Cerebellar nuclear complex (tissue), 1 donor: ENCODE data around the gene TMC7.

Experiments used
- DNase-seq, 2 experiments: peaks; one replicate each; lab custom pipeline; 2025; lab: John Stamatoyannopoulos, UW

The TMC7 gene

DNA sequence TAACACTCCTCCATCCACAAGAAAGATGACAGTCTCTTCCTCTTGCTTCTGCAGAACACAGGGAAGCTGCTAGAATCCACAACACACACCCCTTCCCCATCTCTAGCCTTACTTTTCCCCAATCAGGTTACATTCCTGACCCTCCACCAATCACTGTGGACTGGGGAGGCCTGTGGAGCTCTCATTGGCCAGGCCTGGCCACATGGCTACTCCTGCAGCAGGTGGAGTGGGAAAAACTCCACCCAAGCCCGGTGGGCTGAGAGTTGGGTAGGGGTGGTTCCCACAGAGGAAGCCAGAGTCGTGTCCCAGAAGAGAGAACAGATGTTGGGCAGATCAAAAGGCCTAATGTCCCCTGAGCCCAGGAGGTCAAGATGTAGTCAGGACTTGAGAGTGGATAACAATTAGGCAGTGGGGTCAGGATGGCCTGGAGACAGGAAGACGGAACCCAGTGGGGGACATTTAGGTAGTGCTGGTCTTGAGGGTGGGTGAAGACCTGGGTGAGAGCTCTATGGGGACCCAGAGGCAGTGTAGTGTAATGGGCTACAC, 105.7 kb downstream of the TMC7 start:
- DNase-seq, result no peak

- no peak for DNase-seq
Measured at GRCh38 chr16:19090916-19091315, 107.2 kb downstream of the TMC7 start.

DNA sequence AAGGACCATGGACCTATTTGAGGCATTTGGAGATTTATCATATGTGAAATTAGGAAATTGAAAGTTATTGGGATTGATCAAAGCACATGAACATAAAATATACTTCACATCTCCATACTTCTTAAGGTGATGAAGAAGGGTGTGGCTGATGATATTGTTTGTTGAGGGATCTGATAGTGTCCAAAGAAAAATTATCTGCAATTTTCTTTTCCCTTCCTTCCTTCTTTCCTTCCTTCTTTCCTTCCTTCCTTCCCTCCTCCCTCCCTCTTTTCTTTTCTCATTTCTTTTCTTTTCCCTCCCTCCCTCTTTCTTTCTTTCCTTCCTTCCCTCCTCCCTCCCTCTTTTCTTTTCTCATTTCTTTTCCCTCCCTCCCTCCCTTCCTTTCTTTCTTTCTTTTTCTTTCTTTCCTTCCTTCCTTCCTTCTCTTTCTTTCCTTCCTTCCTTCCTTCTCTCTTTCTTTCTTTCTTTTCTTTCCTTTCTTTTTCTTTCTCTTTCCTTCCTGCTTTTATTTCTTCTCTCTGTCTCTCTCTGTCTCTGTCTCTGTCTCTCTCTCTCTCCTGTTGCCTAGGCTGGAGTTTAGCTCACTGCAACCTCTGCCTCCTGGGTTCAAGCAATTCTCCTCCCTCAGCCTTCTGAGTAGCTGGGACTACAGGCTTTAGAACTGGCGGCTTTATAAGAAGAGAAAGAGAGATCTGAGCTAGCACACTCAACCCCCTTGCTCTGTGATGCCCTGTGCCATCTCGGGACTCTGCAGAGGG, 109.1 kb downstream of the TMC7 start:
- no peak for DNase-seq

- no peak for DNase-seq
Measured at GRCh38 chr16:19093631-19094541, 110.2 kb downstream of the TMC7 start.

GRCh38 chr16:19094542-19095365, 111.0 kb downstream of the TMC7 start:
- no peak for DNase-seq

DNA sequence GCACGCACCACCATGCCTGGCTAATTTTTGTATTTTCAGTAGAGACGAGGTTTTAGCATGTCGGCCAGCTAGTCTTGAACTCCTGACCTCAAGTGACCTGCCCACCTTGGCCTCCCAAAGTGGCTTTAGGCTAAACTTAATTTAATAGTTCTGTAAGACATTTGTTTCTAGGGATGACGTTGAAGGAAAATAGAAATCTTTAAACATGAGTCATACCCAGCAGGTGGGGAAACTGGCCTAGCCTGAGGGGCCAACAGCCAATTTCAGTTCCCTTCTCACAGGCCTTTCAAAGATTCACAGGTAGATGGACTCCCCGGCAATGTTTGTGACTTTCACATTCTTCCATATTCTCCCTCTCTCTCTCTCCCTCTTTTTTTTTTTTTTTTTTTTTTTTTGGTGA, 111.9 kb downstream of the TMC7 start:
- no peak for DNase-seq

DNA sequence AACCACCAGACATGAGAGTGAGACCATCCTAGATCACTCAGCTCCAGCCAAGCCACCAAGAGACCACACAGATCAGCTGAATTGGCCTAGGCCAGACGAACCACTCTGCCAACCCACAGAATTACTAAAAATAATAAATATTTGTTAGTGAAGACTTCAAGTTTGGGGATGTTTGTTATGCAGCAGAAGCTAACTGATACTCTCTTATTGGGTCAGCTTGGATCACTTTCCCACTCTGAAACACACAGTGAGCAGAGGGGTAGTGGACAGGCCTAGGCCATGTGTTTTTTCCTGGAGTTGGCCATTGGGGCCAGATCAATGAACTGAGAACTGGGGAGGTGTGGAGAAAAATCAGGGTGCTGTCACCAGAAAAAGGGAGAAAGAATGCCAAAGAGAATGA, 114.4 kb downstream of the TMC7 start:
- no peak for DNase-seq

GRCh38 chr16:19102187-19102872, 118.6 kb downstream of the TMC7 start:
- DNase-seq, result no peak

- DNase-seq, result no peak
Measured at GRCh38 chr16:19104607-19105006, 120.9 kb downstream of the TMC7 start.

- DNase-seq, result no peak
Measured at GRCh38 chr16:19105131-19105530, 121.4 kb downstream of the TMC7 start.

GRCh38 chr16:19105891-19106624, 122.3 kb downstream of the TMC7 start:
- no peak for DNase-seq

- no peak for DNase-seq
Measured at GRCh38 chr16:19106625-19107020, 122.9 kb downstream of the TMC7 start.

GRCh38 chr16:19108409-19109287, 124.9 kb downstream of the TMC7 start:
- DNase-seq, result no peak

GRCh38 chr16:19109288-19109664, 125.5 kb downstream of the TMC7 start:
- no peak for DNase-seq

DNA sequence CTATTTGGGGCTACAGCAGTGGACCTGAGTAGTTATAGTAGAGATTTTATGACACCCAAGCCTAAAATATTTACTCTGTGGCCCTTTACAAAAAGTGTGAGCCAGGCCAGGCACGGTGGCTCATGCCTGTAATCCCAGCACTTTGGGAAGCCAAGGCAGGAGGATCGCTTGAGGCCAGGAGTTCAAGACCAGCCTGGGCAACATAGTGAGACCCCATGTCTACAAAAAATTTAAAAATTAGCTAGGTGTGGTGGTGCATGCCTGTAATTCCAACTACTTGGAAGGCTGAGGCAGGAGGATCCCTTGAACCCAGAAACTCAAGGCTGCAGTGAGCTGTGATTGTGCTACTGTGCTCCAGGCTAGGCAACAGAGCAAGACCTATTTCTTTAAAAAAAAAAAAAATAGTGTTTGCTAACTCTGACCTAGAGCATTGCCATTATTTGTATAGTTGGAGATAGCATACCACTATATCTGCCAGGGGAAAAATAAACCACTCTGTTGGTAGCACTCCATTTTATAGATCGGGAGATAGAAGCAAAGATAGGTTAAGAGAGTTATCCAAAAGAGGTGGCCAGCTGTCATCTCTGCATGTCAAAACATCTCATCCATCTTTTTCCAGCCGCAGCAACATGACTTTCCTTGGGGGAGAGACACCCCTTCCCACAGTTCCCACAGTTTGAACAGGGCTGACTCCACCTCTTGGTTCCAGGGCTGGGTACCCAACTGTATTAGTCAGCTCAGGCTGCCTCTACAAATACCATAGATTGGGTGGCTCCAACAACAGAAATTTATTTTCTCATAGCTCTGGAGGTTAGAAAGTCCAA, 127.0 kb downstream of the TMC7 start:
- no peak for DNase-seq

GRCh38 chr16:19112099-19112407, 128.3 kb downstream of the TMC7 start:
- no peak for DNase-seq
